IMR-90 (cell line): Measurements from ENCODE around the gene STX7.

Experiments used
- CEBPB ChIP-seq: IDR thresholded peaks from 2 replicates; pipeline ENCODE4 v1.6.1; 2012; ENCODE audit warnings: low read depth, low read length, improper control_type of control experiment
- CTCF ChIP-seq: conservative IDR thresholded peaks from 2 replicates; pipeline ENCODE4 v1.5.1; 2012; ENCODE audit warnings: mild to moderate bottlenecking, low read depth, low read length, improper control_type of control experiment
- MAFK ChIP-seq: IDR thresholded peaks from 2 replicates; pipeline ENCODE4 v1.6.1; 2012; ENCODE audit warnings: low read depth, low read length, improper control_type of control experiment
- POLR2A ChIP-seq: IDR thresholded peaks from 2 replicates; pipeline ENCODE4 v1.6.1; 2012; ENCODE audit warnings: mild to moderate bottlenecking, low read depth, low read length
- RAD21 ChIP-seq: IDR thresholded peaks from 2 replicates; pipeline ENCODE4 v1.6.1; 2012; ENCODE audit warnings: low read length, improper control_type of control experiment
- RCOR1 ChIP-seq: IDR thresholded peaks from 2 replicates; pipeline ENCODE4 v1.6.1; 2012; ENCODE audit warnings: mild to moderate bottlenecking, low read length, improper control_type of control experiment; ENCODE audit not compliant: insufficient replicate concordance
- SMC3 ChIP-seq: fragments of 150-350 bp; IDR thresholded peaks from 2 replicates; pipeline ENCODE4 v1.6.1; 2016; ENCODE audit warnings: low read depth, mild to moderate bottlenecking, antibody characterized with exemption, low read length, moderate library complexity
- USF2 ChIP-seq: fragments of 150-350 bp; IDR thresholded peaks from 2 replicates; pipeline ENCODE4 v1.6.1; 2017; ENCODE audit warnings: mild to moderate bottlenecking, antibody characterized with exemption, low read length, low read depth

GRCh38 chr6:132465530-132466485, 47.1 kb downstream of the STX7 start:
- TF ChIP-seq USF2 (no peak), CTCF (no peak), CEBPB (no peak), SMC3 (no peak), POLR2A (no peak), RAD21 (no peak), MAFK (no peak), RCOR1 (no peak)
